ENCODE results near the gene STEAP2. TPM values are rescaled to one million over a fixed set of nuclear protein-coding genes. Genes with fewer than 3 reads are reported as not detected.

Gene STEAP2
- total RNA-seq, 2 experiments from 2014 or later = not detected

GRCh38 chr7:90225601-90226000 lies 14.1 kb downstream of the STEAP2 start:
- DNase-seq (ENCODE audit: low spot score) = no peak
- no peaks in the 10 kb centered on the region for H3K36me3 ChIP-seq (ENCODE audit: insufficient read depth, low read length)
- no peaks in the 10 kb centered on the region for H4K20me1 ChIP-seq (ENCODE audit: insufficient read depth, low read length)
- no peaks in the 10 kb centered on the region for H3K4me1 ChIP-seq (ENCODE audit: insufficient read depth, low read length, poor library complexity, severe bottlenecking)
- H3K4me2 ChIP-seq (ENCODE audit: low read length) = no peak overlapping the region
- no peaks in the 10 kb centered on the region for H3K79me2 ChIP-seq (ENCODE audit: insufficient read depth, low read depth, low read length)
- H3K9me3 ChIP-seq (ENCODE audit: low read length) = no peaks in the 10 kb centered on the region
- intact Hi-C loops (cut with micrococcal nuclease; ENCODE audit: unreplicated experiment) = no loop called here
- H3K9me2 ChIP-seq (ENCODE audit: insufficient read depth, low read length) = no peaks in the 10 kb centered on the region
- H3K27ac ChIP-seq (ENCODE audit: low read depth, low read length, poor library complexity, severe bottlenecking) = no peak overlapping the region
- no peak overlapping the region for H2AFZ ChIP-seq (ENCODE audit: low read length)
- POLR2A ChIA-PET = no interaction called here
- TF ChIP-seq CTCF (conservative IDR thresholded peaks at IDR 0.05; ENCODE audit: low read length) (no peak), EZH2phosphoT487 (IDR thresholded peaks at IDR 0.05; ENCODE audit: borderline replicate concordance, low read depth, low read length) (no peak)
- no TSS peak for BruUV-seq (replicated peaks)
- CTCF ChIA-PET (ENCODE audit: unreplicated experiment) = no interaction called here
- H3K4me3 ChIP-seq (ENCODE audit: low read depth, low read length, poor library complexity, severe bottlenecking) = no peak overlapping the region

- Histone ChIP-seq H3K9me2 (ENCODE audit: insufficient read depth, low read length) (no peaks in the 10 kb centered on the region), H3K79me2 (ENCODE audit: insufficient read depth, low read depth, low read length) (no peaks in the 10 kb centered on the region), H3K4me3 (ENCODE audit: low read depth, low read length, poor library complexity, severe bottlenecking) (no peak overlapping the region), H3K4me2 (ENCODE audit: low read length) (no peak overlapping the region), H2AFZ (ENCODE audit: low read length) (no peak overlapping the region), H3K27ac (ENCODE audit: low read depth, low read length, poor library complexity, severe bottlenecking) (no peak overlapping the region), H4K20me1 (ENCODE audit: insufficient read depth, low read length) (no peaks in the 10 kb centered on the region), H3K4me1 (ENCODE audit: insufficient read depth, low read length, poor library complexity, severe bottlenecking) (no peaks in the 10 kb centered on the region), H3K9me3 (ENCODE audit: low read length) (no peaks in the 10 kb centered on the region), H3K36me3 (ENCODE audit: insufficient read depth, low read length) (no peaks in the 10 kb centered on the region)
- no peak for DNase-seq (ENCODE audit: low spot score)
- ChIA-PET POLR2A (interaction anchor here (0.6 to 1.5 kb wide), 3 partner anchors 16 to 49 kb away, joined by 3 to 5 read pairs (median 4); no protein-coding TSS in a partner anchor), CTCF (ENCODE audit: unreplicated experiment) (no interaction called here)
- BruUV-seq (replicated peaks) = no TSS peak
- intact Hi-C loops (cut with micrococcal nuclease; ENCODE audit: unreplicated experiment) = no loop called here
- no peak for TF ChIP-seq EZH2phosphoT487 (IDR thresholded peaks at IDR 0.05; ENCODE audit: borderline replicate concordance, low read depth, low read length)
- TF ChIP-seq CTCF (conservative IDR thresholded peaks at IDR 0.05; ENCODE audit: low read length) = no peak
Measured at GRCh38 chr7:90227259-90227658, 15.7 kb downstream of the STEAP2 start.

GRCh38 chr7:90229682-90230081 lies 18.1 kb downstream of the STEAP2 start:
- no peak overlapping the region for H2AFZ ChIP-seq (ENCODE audit: low read length)
- H3K4me1 ChIP-seq (ENCODE audit: insufficient read depth, low read length, poor library complexity, severe bottlenecking) = no peaks in the 10 kb centered on the region
- no peaks in the 10 kb centered on the region for H3K9me2 ChIP-seq (ENCODE audit: insufficient read depth, low read length)
- ChIA-PET POLR2A (no interaction called here), CTCF (ENCODE audit: unreplicated experiment) (no interaction called here)
- no peak overlapping the region for H3K4me2 ChIP-seq (ENCODE audit: low read length)
- H4K20me1 ChIP-seq (ENCODE audit: insufficient read depth, low read length) = no peaks in the 10 kb centered on the region
- H3K4me3 ChIP-seq (ENCODE audit: low read depth, low read length, poor library complexity, severe bottlenecking) = no peak overlapping the region
- H3K79me2 ChIP-seq (ENCODE audit: insufficient read depth, low read depth, low read length) = no peaks in the 10 kb centered on the region
- H3K9me3 ChIP-seq (ENCODE audit: low read length) = no peaks in the 10 kb centered on the region
- TF ChIP-seq EZH2phosphoT487 (IDR thresholded peaks at IDR 0.05; ENCODE audit: borderline replicate concordance, low read depth, low read length) (no peak), CTCF (conservative IDR thresholded peaks at IDR 0.05; ENCODE audit: low read length) (no peak)
- H3K27ac ChIP-seq (ENCODE audit: low read depth, low read length, poor library complexity, severe bottlenecking) = no peak overlapping the region
- intact Hi-C loops (cut with micrococcal nuclease; ENCODE audit: unreplicated experiment) = no loop called here
- BruUV-seq (replicated peaks) = no TSS peak
- no peak for DNase-seq (ENCODE audit: low spot score)
- no peaks in the 10 kb centered on the region for H3K36me3 ChIP-seq (ENCODE audit: insufficient read depth, low read length)
